ENCODE measurements around the gene TBC1D22A.

DNA sequence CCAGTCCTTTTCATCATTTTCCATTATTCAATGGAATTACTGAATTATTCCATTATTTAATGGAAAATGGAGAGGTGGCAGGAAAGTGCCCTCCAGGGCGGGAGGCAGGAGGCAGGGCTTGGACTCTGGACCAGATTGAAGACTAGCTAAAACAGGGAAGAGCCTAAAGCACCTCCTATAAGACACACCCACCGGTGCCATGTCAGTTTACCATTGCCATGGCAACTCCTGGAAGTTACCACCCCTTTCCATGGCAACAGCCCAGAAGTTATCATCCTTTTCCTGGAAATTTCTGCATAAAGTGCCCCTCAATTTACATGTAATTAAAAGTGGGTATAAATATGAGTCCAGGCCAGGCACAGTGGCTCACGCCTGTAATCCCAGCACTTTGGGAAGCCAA lies 443.7 kb downstream of the TBC1D22A start:
- TF ChIP-seq RCOR1 (IDR thresholded peaks at IDR 0.05; ENCODE audit: low read length) (no peak), YY1 (IDR thresholded peaks at IDR 0.05; ENCODE audit: low read depth) (no peak), FOXM1 (IDR thresholded peaks at IDR 0.05; ENCODE audit: low read depth) (no peak), RAD21 (IDR thresholded peaks at IDR 0.05; ENCODE audit: low read length) (no peak), GATA2 (CRISPR knock-in tag; IDR thresholded peaks at IDR 0.05) (no peak), TAF1 (IDR thresholded peaks at IDR 0.05; ENCODE audit: borderline replicate concordance, low read depth, low read length) (no peak), POLR2AphosphoS5 (IDR thresholded peaks at IDR 0.05; ENCODE audit: low read depth, low read length) (no peak), MEF2A (IDR thresholded peaks at IDR 0.05; ENCODE audit: borderline replicate concordance, low read depth) (no peak), GABPA (IDR thresholded peaks at IDR 0.05; ENCODE audit: low read depth) (no peak)
- TF ChIP-seq, protein P1, sequence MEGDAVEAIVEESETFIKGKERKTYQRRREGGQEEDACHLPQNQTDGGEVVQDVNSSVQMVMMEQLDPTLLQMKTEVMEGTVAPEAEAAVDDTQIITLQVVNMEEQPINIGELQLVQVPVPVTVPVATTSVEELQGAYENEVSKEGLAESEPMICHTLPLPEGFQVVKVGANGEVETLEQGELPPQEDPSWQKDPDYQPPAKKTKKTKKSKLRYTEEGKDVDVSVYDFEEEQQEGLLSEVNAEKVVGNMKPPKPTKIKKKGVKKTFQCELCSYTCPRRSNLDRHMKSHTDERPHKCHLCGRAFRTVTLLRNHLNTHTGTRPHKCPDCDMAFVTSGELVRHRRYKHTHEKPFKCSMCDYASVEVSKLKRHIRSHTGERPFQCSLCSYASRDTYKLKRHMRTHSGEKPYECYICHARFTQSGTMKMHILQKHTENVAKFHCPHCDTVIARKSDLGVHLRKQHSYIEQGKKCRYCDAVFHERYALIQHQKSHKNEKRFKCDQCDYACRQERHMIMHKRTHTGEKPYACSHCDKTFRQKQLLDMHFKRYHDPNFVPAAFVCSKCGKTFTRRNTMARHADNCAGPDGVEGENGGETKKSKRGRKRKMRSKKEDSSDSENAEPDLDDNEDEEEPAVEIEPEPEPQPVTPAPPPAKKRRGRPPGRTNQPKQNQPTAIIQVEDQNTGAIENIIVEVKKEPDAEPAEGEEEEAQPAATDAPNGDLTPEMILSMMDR (IDR thresholded peaks at IDR 0.05) = no peak
- TF ChIP-seq, protein P2, sequence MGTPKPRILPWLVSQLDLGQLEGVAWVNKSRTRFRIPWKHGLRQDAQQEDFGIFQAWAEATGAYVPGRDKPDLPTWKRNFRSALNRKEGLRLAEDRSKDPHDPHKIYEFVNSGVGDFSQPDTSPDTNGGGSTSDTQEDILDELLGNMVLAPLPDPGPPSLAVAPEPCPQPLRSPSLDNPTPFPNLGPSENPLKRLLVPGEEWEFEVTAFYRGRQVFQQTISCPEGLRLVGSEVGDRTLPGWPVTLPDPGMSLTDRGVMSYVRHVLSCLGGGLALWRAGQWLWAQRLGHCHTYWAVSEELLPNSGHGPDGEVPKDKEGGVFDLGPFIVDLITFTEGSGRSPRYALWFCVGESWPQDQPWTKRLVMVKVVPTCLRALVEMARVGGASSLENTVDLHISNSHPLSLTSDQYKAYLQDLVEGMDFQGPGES (IDR thresholded peaks at IDR 0.05; ENCODE audit: low read depth, low read length) = no peak
- TF ChIP-seq, protein P3, sequence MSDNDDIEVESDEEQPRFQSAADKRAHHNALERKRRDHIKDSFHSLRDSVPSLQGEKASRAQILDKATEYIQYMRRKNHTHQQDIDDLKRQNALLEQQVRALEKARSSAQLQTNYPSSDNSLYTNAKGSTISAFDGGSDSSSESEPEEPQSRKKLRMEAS (IDR thresholded peaks at IDR 0.05; ENCODE audit: low read depth) = no peak
- TF ChIP-seq, protein P4, sequence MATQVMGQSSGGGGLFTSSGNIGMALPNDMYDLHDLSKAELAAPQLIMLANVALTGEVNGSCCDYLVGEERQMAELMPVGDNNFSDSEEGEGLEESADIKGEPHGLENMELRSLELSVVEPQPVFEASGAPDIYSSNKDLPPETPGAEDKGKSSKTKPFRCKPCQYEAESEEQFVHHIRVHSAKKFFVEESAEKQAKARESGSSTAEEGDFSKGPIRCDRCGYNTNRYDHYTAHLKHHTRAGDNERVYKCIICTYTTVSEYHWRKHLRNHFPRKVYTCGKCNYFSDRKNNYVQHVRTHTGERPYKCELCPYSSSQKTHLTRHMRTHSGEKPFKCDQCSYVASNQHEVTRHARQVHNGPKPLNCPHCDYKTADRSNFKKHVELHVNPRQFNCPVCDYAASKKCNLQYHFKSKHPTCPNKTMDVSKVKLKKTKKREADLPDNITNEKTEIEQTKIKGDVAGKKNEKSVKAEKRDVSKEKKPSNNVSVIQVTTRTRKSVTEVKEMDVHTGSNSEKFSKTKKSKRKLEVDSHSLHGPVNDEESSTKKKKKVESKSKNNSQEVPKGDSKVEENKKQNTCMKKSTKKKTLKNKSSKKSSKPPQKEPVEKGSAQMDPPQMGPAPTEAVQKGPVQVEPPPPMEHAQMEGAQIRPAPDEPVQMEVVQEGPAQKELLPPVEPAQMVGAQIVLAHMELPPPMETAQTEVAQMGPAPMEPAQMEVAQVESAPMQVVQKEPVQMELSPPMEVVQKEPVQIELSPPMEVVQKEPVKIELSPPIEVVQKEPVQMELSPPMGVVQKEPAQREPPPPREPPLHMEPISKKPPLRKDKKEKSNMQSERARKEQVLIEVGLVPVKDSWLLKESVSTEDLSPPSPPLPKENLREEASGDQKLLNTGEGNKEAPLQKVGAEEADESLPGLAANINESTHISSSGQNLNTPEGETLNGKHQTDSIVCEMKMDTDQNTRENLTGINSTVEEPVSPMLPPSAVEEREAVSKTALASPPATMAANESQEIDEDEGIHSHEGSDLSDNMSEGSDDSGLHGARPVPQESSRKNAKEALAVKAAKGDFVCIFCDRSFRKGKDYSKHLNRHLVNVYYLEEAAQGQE (IDR thresholded peaks at IDR 0.05; ENCODE audit: low read depth, low read length) = no peak
